Liver (tissue), 9 donors: ENCODE results near the gene MCM6. TPM values are rescaled to one million over a fixed set of nuclear protein-coding genes. Genes with fewer than 3 reads are reported as not detected.

ENCODE experiments used
- DNase-seq: peaks from one replicate; pipeline ENCODE4 v3.0.0-alpha.2; 2017; ENCODE audit warnings: low spot score
- H3K27ac ChIP-seq, 2 donors: one replicate each; pipeline ENCODE4 v1.7.0; 2013; ENCODE audit warnings: inconsistent platforms in 2 of 2, low read length in 2 of 2, control low read depth in 1 of 2, low read depth in 1 of 2, mild to moderate bottlenecking in 1 of 2
- H3K27me3 ChIP-seq, 4 donors: one replicate each; pipeline versions ENCODE4 v1.6.1 to v1.7.0; 2013; ENCODE audit warnings: low read length in 3 of 4, inconsistent platforms in 1 of 4, mild to moderate bottlenecking in 1 of 4, moderate library complexity in 1 of 4; ENCODE audit not compliant: control insufficient read depth in 4 of 4, insufficient read depth in 4 of 4
- H3K36me3 ChIP-seq, 4 donors: one replicate each; pipeline versions ENCODE4 v1.6.1 to v1.7.0; 2013; ENCODE audit warnings: low read length in 3 of 4, mild to moderate bottlenecking in 3 of 4, low read depth in 1 of 4, moderate library complexity in 1 of 4; ENCODE audit not compliant: control insufficient read depth in 4 of 4, insufficient read depth in 3 of 4
- H3K4me1 ChIP-seq, 4 donors: one replicate each; pipeline versions ENCODE4 v1.6.1 to v1.7.0; 2013; ENCODE audit warnings: low read length in 3 of 4, mild to moderate bottlenecking in 3 of 4, moderate library complexity in 1 of 4; ENCODE audit not compliant: control insufficient read depth in 4 of 4, insufficient read depth in 4 of 4
- H3K4me3 ChIP-seq, 3 donors: one replicate each; pipeline versions ENCODE4 v1.6.1 to v1.7.0; 2013; ENCODE audit warnings: low read length in 3 of 3, control low read depth in 1 of 3, low read depth in 1 of 3, mild to moderate bottlenecking in 1 of 3
- H3K9ac ChIP-seq, 2 donors: one replicate each; pipeline ENCODE4 v1.7.0; 2013; ENCODE audit warnings: low read length in 2 of 2, mild to moderate bottlenecking in 2 of 2, moderate library complexity in 2 of 2, control low read depth in 1 of 2, low read depth in 1 of 2
- H3K9me3 ChIP-seq, 4 donors: one replicate each; pipeline versions ENCODE4 v1.6.1 to v1.7.0; 2013; ENCODE audit warnings: low read length in 3 of 4; ENCODE audit not compliant: control insufficient read depth in 4 of 4
- EGR1 ChIP-seq, 2 donors: IDR thresholded peaks; 2 replicates each; pipeline ENCODE4 v1.6.1; 2016 to 2018; ENCODE audit warnings: antibody characterized with exemption in 2 of 2, low read depth in 2 of 2
- FOXA1 ChIP-seq: IDR thresholded peaks from 2 replicates; pipeline ENCODE4 v1.6.1; 2016; ENCODE audit warnings: antibody characterized with exemption
- FOXA2 ChIP-seq: IDR thresholded peaks from 2 replicates; pipeline ENCODE4 v1.6.1; 2016; ENCODE audit warnings: antibody characterized with exemption
- GABPA ChIP-seq, 2 donors: IDR thresholded peaks in 1 of 2; conservative IDR thresholded peaks in 1 of 2; 2 replicates each; pipeline ENCODE4 v1.6.1; 2016; ENCODE audit warnings: antibody characterized with exemption in 2 of 2, mild to moderate bottlenecking in 1 of 2, moderate library complexity in 1 of 2
- HNF4A ChIP-seq, 2 donors: conservative IDR thresholded peaks; 2 replicates each; pipeline ENCODE4 v1.6.1; 2016; ENCODE audit warnings: antibody characterized with exemption in 2 of 2, mild to moderate bottlenecking in 2 of 2
- HNF4G ChIP-seq: IDR thresholded peaks from 2 replicates; pipeline ENCODE4 v1.6.1; 2016; ENCODE audit warnings: antibody characterized with exemption
- NR2F2 ChIP-seq: IDR thresholded peaks from 2 replicates; pipeline ENCODE4 v1.6.1; 2016; ENCODE audit warnings: antibody characterized with exemption
- RAD21 ChIP-seq, 2 donors: IDR thresholded peaks; 2 replicates each; pipeline ENCODE4 v1.6.1; 2016; ENCODE audit warnings: antibody characterized with exemption in 2 of 2, mild to moderate bottlenecking in 2 of 2
- SP1 ChIP-seq: IDR thresholded peaks from 2 replicates; pipeline ENCODE4 v1.6.1; 2018; ENCODE audit warnings: antibody characterized with exemption, mild to moderate bottlenecking
- TAF1 ChIP-seq: conservative IDR thresholded peaks from 2 replicates; pipeline ENCODE4 v1.6.1; 2016; ENCODE audit warnings: antibody characterized with exemption, mild to moderate bottlenecking
- ZBTB33 ChIP-seq: IDR thresholded peaks from 2 replicates; pipeline ENCODE4 v1.6.1; 2016; ENCODE audit warnings: antibody characterized with exemption
- WGBS: extraction: QIAGEN DNeasy Blood & Tissue Kit; methylation state at CpG from one replicate; pipeline ENCODE4 v1.1.7; 2013; 5-methylcytosine and 5-hydroxymethylcytosine counted together
- polyA plus RNA-seq, 2 donors: library from polyadenylated mRNA; stranded (reverse) in 1 of 2; unstranded in 1 of 2; fragments of 200-250 nt in 1 of 2; fragments of >200 nt in 1 of 2; fragmentation: Nextera tagmentation in 1 of 2; extraction: Ambion mirVana in 1 of 2; gene quantifications; one replicate each; pipeline versions ENCODE4 v1.2.1 to v1.2.3, GENCODE V29; 2013 to 2015
- total RNA-seq, 2 donors: library from RNA; depleted of rRNA; stranded (reverse); fragments of >200 nt; gene quantifications; one replicate each; pipeline ENCODE4 v1.2.3, GENCODE V29; 2014
- TF ChIP-seq, protein P1 (sequence below): IDR thresholded peaks from 2 replicates; pipeline ENCODE4 v1.6.1; 2016; ENCODE audit warnings: antibody characterized with exemption
- TF ChIP-seq, protein P2 (sequence below): IDR thresholded peaks from 2 replicates; pipeline ENCODE4 v1.6.1; 2016; ENCODE audit warnings: antibody characterized with exemption, mild to moderate bottlenecking
- TF ChIP-seq, protein P3 (sequence below): fragments of 150-350 bp; IDR thresholded peaks from 2 replicates; pipeline ENCODE4 v1.5.1; 2017; ENCODE audit warnings: improper control_type of control experiment, low read depth, low read length; ENCODE audit not compliant: missing input control
- donor health status: healthy.
- donor health status: healthy.
- donor health status: healthy.
- donor health status: healthy.
- donor health status: healthy.

Gene MCM6
- total and polyA plus RNA-seq, 4 donors = 1.8 to 35.7 (median 2.8) TPM

DNA sequence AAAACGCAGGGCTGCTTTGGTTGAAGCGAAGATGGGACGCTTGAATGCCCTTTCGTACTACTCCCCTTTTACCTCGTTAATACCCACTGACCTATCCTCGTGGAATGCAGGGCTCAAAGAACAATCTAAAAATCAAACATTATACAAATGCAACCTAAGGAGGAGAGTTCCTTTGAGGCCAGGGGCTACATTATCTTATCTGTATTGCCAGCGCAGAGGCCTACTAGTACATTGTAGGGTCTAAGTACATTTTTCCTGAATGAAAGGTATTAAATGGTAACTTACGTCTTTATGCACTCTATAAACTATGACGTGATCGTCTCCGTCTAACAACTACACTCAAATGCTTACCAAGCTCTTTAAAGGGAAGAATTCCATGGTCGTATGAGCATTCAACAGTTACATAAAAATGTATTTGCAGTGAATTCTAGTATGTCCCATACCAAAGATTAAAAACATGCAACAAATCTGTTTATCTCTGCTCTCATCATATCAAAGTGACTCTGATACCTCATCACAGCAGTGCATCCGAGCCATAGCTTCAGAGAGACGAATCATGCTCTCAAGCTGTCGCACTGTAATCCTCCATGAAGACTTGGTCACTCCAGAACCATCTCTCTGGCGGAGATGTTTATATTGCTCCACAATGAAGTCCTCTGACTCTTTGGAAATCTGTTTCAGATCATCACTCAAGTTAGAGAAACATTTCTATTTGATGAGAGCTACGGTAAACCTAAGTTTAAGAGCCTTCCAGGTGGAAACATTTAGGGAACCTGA, 25.2 kb downstream of the MCM6 start:
- peaks cover 0 to 10% (median 0%) of the 10 kb centered on the region in 4 donors for H3K36me3 ChIP-seq
- no peak for DNase-seq

GRCh38 chr2:135849087-135849486, 27.2 kb downstream of the MCM6 start:
- Histone ChIP-seq H3K9me3 (no peaks in the 10 kb centered on the region), H3K27ac (no peak overlapping the region), H3K4me1 (no peaks in the 10 kb centered on the region), H3K27me3 (no peaks in the 10 kb centered on the region), H3K36me3 (peaks cover 0 to 14% (median 8%) of the 10 kb centered on the region in 4 donors), H3K4me3 (no peak overlapping the region), H3K9ac (no peak overlapping the region)
- TF ChIP-seq FOXA1 (no peak), FOXA2 (no peak), EGR1 (IDR thresholded peaks at IDR 0.05; ENCODE audit: low read depth in 2 of 2) (no peak), HNF4A (conservative IDR thresholded peaks at IDR 0.05) (no peak), TAF1 (no peak), NR2F2 (no peak), HNF4G (no peak), SP1 (no peak), RAD21 (IDR thresholded peaks at IDR 0.05) (no peak), GABPA (IDR thresholded peaks at IDR 0.05 in 1 of 2, conservative IDR thresholded peaks at IDR 0.05 in 1 of 2) (no peak)
- TF ChIP-seq, protein P1, sequence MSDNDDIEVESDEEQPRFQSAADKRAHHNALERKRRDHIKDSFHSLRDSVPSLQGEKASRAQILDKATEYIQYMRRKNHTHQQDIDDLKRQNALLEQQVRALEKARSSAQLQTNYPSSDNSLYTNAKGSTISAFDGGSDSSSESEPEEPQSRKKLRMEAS = no peak
- TF ChIP-seq, protein P2, sequence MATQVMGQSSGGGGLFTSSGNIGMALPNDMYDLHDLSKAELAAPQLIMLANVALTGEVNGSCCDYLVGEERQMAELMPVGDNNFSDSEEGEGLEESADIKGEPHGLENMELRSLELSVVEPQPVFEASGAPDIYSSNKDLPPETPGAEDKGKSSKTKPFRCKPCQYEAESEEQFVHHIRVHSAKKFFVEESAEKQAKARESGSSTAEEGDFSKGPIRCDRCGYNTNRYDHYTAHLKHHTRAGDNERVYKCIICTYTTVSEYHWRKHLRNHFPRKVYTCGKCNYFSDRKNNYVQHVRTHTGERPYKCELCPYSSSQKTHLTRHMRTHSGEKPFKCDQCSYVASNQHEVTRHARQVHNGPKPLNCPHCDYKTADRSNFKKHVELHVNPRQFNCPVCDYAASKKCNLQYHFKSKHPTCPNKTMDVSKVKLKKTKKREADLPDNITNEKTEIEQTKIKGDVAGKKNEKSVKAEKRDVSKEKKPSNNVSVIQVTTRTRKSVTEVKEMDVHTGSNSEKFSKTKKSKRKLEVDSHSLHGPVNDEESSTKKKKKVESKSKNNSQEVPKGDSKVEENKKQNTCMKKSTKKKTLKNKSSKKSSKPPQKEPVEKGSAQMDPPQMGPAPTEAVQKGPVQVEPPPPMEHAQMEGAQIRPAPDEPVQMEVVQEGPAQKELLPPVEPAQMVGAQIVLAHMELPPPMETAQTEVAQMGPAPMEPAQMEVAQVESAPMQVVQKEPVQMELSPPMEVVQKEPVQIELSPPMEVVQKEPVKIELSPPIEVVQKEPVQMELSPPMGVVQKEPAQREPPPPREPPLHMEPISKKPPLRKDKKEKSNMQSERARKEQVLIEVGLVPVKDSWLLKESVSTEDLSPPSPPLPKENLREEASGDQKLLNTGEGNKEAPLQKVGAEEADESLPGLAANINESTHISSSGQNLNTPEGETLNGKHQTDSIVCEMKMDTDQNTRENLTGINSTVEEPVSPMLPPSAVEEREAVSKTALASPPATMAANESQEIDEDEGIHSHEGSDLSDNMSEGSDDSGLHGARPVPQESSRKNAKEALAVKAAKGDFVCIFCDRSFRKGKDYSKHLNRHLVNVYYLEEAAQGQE = no peak
- TF ChIP-seq, protein P3, sequence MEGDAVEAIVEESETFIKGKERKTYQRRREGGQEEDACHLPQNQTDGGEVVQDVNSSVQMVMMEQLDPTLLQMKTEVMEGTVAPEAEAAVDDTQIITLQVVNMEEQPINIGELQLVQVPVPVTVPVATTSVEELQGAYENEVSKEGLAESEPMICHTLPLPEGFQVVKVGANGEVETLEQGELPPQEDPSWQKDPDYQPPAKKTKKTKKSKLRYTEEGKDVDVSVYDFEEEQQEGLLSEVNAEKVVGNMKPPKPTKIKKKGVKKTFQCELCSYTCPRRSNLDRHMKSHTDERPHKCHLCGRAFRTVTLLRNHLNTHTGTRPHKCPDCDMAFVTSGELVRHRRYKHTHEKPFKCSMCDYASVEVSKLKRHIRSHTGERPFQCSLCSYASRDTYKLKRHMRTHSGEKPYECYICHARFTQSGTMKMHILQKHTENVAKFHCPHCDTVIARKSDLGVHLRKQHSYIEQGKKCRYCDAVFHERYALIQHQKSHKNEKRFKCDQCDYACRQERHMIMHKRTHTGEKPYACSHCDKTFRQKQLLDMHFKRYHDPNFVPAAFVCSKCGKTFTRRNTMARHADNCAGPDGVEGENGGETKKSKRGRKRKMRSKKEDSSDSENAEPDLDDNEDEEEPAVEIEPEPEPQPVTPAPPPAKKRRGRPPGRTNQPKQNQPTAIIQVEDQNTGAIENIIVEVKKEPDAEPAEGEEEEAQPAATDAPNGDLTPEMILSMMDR = no peak
- no peak for DNase-seq
- WGBS = 94% methylated on average over 3 of the region's 3 CpGs

More for the DNA sequence above, 25.2 kb downstream of the MCM6 start:
- WGBS = 90% methylated on average over 17 of the region's 17 CpGs
- Histone ChIP-seq H3K27ac (no peak overlapping the region), H3K4me1 (no peaks in the 10 kb centered on the region), H3K27me3 (no peaks in the 10 kb centered on the region), H3K4me3 (no peak overlapping the region), H3K9ac (no peak overlapping the region), H3K9me3 (no peaks in the 10 kb centered on the region)
- TF ChIP-seq, protein P1 = no peak
- TF ChIP-seq ZBTB33 (no peak), TAF1 (no peak), FOXA2 (no peak)
